Breast epithelium (tissue), 3 donors: ENCODE data around the gene PLEKHG4B.

Experiments
- CTCF ChIP-seq, 3 donors: fragments of 450-650 bp; IDR thresholded peaks; one replicate each; pipeline ENCODE4 v1.5.1; 2016 to 2017; ENCODE audit warnings: antibody characterized with exemption in 3 of 3, mild to moderate bottlenecking in 3 of 3, moderate library complexity in 3 of 3
- POLR2A ChIP-seq: fragments of 450-650 bp; IDR thresholded peaks from one replicate; pipeline ENCODE4 v1.6.1; 2016; ENCODE audit warnings: antibody characterized with exemption, mild to moderate bottlenecking, moderate library complexity
- POLR2AphosphoS5 ChIP-seq, 3 donors: sonication (generic); formaldehyde crosslinking; IDR thresholded peaks; one replicate each; pipeline ENCODE4 v1.6.1; 2017; ENCODE audit warnings: antibody characterized with exemption in 3 of 3

- TF ChIP-seq POLR2A (no peak), CTCF (IDR thresholded peaks at IDR 0.05) (no peak), POLR2AphosphoS5 (IDR thresholded peaks at IDR 0.05) (no peak)
Measured at GRCh38 chr5:95241-95980, 3.4 kb downstream of the PLEKHG4B start.
